Embryonic facial prominence (tissue), 1 donor: ENCODE measurements around the gene HOXD12.

Experiments
- DNase-seq: peaks from one replicate; pipeline ENCODE4 v3.0.0-alpha.2; 2016; ENCODE audit errors: extremely low spot score

HOXD12 gene

GRCh38 chr2:176118601-176119339 lies 19.2 kb downstream of the HOXD12 start:
- no peak for DNase-seq

GRCh38 chr2:176120364-176121189 lies 21.0 kb downstream of the HOXD12 start:
- DNase-seq: no peak

DNA sequence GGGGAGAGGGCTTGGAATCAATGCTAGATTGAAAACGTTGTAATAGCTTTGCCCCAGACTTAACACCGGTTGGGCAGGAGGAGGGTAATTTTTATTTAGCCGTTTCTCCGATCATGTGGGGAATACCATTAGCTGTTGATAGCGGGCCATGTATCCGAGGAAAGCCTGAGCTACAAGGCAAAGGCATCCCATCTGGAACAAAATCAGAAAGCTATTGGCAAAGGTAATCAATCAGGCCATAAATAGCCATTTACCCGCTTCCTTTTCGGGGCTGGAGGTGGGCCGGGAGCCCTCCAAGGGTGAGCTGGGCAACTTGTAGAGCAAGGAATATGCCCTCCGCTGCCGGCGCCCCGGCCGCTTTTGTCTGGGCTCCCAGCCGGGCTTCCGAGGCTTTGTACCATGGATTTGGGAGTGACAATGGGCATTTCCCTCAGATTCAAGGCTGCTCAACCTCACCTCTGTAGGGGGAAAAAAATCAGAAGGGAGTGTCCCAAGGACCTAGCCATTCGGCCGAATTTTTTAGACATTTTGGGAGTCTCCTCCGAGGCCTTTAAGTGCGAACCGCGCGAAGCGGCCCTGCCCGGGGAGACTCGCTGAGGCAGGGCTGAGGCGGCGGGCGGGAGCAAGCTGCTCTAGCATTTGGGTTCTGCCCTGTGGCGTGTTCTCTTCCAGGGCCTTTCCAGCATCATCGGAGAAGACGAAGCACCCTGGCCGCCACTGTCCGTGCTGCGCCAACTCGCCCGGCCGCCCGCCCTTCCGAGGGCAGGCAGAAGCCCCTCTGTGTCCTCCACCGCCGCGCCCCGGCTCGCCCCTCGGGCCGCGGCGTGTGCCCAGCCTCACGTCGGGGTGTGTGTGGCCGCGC lies 21.8 kb downstream of the HOXD12 start:
- DNase-seq: no peak

DNA sequence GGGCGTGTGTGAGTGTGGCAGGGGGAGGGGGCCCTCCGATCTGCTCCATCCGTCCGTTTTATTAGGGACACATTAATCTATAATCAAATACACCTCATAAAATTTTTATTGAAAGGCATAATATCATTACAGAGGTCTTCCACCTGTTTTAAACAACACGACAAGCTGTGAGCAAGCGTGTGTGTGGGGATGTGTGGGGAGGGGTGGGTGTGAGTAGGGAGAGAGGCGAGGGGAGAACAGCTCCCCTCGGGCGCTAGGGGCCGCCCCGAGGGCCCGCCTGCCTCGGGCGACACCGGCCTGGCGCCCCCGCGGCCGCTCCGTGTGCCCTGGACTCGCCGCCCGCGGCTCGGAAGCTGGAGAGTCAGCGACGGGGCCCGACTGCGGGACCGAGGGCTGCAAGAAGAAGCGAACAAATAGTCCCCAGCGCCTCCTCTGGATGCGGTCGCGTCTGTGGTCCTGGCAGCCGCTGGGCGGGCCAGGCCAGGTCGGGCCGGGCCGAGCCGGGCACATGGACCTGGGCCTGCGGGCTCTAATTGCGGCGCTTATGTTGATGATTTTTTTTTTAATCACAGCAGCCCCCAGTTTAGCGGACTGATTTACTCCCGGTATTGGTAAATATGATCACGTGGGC lies 22.6 kb downstream of the HOXD12 start:
- no peak for DNase-seq

DNA sequence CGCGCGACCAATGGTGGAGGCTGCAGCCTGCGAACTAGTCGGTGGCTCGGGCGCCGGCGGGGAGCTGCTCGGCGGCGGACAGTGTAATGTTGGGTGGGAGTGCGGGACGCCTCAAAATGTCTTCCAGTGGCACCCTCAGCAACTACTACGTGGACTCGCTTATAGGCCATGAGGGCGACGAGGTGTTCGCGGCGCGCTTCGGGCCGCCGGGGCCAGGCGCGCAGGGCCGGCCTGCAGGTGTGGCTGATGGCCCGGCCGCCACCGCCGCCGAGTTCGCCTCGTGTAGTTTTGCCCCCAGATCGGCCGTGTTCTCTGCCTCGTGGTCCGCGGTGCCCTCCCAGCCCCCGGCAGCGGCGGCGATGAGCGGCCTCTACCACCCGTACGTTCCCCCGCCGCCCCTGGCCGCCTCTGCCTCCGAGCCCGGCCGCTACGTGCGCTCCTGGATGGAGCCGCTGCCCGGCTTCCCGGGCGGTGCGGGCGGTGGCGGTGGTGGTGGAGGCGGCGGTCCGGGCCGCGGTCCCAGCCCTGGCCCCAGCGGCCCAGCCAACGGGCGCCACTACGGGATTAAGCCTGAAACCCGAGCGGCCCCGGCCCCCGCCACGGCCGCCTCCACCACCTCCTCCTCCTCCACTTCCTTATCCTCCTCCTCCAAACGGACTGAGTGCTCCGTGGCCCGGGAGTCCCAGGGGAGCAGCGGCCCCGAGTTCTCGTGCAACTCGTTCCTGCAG lies 23.3 kb downstream of the HOXD12 start, which contains the start of gene HOXD9:
Gene HOXD9 (plus strand): TSS at position 37 of the 728 bp plus-strand sequence. CDS start 50 bp downstream, at position 87.
- DNase-seq: no peak

- DNase-seq: no peak
Measured at GRCh38 chr2:176123411-176124109, 24.0 kb downstream of the HOXD12 start.

- DNase-seq: no peak
Measured at GRCh38 chr2:176124110-176124946, 24.7 kb downstream of the HOXD12 start.

DNA sequence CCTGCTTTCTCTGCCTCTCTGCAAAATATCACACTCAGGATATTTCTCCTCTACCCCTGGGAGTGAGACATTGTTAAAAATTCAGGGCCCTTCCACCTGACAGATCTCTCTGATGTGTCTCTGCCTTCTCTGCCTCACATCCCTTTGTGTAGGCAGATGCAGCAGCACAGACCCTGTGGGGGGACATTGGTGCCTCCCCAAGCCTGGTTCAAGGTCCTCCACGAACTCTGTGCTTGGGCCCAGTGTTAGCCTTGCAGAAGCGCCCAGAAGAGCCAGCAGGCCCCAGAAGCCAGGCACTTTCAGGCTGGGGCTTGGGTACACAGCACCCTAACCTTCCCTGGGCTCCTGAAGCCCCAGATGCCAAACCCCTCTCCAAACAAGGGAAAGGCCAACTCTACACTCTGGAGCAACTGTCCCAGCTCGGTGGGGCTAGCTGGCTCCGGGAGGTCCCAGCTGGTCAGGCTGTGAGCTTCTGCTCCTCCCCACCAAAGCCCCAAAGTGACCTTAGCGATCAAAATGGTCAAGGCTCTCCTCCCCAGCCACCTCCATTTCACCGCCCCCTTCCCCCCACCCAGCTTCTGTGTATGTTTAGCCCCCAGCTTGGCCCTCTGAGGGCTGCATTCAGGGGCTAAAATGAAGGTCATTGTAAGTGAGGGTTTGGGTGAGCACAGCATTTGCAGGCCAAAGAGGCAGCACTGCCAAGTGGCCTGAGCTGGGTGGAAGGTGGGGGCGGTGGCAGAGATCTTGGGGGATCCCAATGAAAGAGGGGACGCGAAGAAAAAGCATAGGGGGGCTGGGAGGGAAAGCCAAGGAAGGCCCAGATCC lies 25.6 kb downstream of the HOXD12 start:
- no peak for DNase-seq

GRCh38 chr2:176125772-176126054 lies 26.1 kb downstream of the HOXD12 start:
- DNase-seq: no peak

DNA sequence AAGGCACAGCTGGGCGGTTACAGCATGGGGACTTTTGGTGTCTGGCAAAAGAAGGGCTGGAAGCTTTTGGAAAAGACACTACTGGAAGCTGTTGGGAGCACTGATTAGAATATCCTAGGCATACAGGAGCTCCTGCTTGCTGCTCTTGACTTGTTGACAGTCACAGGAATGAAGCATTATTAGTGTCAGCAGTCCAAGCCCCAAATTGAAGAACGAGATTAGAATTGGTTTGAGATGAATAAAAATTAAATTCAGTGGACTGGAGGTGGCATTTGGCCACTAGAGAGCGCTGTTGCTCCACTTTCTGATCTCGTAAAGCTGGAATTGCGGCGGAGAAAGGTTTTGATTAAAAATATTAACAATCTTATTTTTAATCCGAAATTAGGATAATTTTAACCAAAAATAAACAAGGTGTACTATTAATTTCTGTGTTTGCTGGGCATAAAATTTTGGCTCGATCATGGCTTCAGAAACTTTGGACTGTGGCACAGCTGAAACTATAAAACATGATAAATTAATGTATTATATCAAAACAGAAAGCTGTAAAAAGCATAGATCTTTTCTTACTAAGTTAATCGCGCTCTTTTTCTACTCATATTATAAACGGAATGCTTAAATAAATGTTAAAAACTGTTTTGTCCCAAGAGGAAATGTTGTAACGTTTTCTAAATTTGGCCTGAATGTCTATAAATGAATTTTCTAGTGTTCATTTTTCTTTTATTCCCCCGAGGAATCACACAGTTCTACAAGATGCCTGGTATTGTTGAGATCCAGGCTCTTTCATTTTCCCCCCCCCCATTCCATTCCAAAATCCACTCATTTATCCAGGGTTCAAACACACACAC lies 27.6 kb downstream of the HOXD12 start:
- DNase-seq: peak; percentile 46

DNA sequence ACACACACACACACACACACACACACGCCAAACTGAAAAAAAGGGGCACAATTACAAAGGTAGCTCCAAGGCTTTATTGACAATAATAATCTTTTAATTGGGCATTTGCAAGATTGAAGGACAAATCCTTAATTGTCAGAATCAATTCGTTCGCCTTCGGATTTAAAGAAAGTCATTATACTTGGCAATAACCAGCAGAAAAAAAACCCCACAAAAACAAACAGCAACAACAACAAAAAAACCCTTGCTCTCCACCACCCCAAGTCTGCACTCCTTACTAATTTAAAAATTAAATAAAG lies 28.1 kb downstream of the HOXD12 start:
- DNase-seq: no peak

DNA sequence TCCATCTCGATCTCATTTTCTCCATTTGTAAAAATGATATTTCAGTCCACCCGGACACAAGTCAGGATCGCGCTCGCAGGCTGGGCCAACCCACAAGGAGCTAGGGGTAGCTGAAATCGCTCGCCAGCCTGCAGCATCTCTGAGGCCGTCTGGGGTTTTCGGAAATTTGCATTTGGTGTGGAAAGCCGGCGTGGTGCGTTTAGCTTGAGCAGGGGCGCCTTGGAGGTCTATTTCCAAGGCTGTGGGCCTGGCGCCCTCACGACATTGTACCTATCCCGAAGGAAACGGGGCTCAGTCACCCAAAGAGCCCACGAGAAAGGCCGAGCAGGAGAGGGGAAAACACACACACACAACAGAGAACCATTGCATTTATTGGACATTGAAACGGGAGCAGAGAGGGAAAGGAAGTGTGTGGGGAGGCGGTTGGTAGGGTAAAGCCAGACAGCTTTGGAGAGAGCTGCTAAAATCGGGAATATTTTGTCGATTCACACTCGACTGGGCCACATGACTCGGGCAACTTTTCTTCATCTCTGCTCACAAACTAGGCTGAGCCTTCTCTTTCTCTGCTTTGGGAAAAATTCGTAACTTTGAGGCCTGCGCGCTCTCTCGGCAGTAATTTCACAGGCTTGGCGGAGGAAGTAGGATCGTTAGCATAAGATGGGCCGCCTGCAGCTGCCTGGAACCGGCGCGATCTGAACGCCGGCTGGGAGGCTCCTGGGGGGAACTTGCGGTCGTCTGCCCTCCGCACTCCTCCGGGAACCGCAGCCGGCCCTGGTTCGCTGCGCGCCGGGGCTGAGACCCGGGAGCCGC lies 28.8 kb downstream of the HOXD12 start:
- no peak for DNase-seq

DNA sequence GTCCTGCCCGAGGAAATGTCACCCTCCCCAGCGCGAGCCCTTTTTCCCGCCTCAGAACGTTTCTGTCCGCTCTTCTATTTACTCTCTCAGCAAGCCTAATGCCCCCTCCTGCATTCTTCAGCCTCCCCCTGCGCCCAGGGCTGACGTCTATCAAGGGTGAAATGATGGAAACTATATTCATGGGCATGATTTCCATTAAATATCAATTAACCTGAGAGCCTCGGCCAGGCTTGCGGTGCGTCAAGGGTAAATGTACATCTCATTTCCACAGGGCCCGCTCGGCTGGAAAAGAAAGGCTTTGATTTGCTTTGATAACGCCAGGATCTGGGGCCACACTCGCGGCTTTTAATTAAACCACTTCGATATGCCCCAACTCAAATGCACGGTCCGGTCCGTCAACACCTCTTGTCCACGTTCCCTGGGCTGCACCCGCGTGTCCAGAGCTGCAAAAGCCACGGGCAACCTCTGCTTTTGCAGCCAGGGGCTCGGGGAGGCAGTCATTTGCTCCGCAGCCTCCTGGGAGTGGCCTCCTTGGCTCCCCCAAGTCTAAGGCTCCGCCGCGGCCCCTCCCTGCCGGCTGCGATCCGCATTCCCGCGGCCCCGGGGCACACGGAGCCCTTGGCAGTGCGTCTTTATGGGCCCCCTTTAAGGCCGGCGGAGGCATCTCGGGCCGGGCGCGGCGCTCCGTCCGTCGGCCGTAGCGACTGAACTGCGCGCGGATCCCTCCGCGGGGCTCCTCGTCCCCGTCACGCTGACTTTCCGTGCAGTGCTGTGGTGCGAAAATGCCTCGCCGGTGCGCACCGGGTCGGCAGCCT lies 29.6 kb downstream of the HOXD12 start, which contains the start of gene HOXD8:
Gene HOXD8 (plus strand): TSS at position 724 of the 815 bp plus-strand sequence. CDS start 662 bp downstream, outside the sequence.
- DNase-seq: no peak

DNA sequence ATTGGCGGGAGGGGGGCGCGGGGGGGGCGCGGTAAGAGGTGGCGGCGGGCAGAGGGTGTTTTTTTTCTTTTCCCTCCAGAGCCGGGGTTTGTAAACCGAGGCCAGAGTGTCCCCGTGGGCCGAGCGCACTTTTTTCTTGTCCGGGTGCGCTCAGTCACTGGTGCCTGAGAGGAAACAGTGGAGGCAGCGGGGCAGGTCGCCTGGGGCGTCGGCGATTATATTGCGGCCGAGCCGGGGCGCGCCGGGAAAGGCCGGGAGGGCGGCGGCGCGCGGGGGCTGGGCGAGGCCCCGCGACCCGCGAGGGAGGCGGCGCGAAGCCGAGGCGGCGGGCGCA lies 30.2 kb downstream of the HOXD12 start:
- no peak for DNase-seq

DNA sequence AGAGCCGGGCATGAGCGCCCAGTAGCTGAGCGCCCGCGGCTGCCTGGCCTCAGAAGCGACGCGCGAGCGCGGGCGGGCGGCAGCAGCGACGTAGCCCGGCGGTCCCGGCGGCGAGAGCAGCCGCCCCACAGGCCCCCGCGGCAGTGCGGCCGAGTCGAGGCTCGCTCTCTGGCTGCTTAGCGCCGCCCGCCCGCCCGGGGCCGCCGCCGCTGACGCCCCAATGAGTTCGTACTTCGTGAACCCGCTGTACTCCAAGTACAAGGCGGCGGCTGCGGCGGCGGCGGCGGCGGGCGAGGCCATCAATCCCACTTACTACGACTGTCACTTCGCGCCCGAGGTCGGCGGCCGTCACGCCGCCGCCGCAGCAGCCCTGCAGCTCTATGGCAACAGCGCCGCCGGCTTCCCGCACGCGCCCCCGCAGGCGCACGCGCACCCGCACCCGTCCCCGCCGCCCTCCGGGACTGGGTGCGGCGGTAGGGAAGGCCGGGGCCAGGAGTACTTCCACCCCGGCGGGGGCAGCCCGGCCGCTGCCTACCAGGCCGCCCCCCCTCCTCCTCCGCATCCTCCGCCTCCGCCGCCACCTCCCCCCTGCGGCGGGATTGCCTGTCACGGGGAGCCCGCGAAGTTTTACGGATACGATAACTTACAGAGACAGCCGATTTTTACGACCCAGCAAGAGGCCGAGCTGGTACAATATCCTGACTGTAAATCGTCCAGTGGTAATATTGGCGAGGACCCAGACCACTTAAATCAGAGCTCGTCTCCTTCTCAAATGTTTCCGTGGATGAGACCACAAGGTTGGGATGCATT lies 30.8 kb downstream of the HOXD12 start:
- no peak for DNase-seq
